Muscle of arm (tissue), 12 donors: ENCODE measurements around the gene RPL31. TPM values are rescaled to one million over a fixed set of nuclear protein-coding genes. Genes with fewer than 3 reads are reported as not detected.

Source experiments
- DNase-seq: peaks from one replicate; pipeline ENCODE4 v3.0.0-alpha.2; 2013
- polyA plus RNA-seq, 12 donors: library from polyadenylated mRNA; unstranded; fragments of 120-200 nt; gene quantifications; one replicate each; pipeline ENCODE4 v1.2.1, GENCODE V29; 2013; ENCODE audit not compliant: insufficient read length in 12 of 12

The RPL31 gene
- polyA plus RNA-seq, 12 donors: 2,083 to 3,992 (median 3,612) TPM; not detected in 1

DNA sequence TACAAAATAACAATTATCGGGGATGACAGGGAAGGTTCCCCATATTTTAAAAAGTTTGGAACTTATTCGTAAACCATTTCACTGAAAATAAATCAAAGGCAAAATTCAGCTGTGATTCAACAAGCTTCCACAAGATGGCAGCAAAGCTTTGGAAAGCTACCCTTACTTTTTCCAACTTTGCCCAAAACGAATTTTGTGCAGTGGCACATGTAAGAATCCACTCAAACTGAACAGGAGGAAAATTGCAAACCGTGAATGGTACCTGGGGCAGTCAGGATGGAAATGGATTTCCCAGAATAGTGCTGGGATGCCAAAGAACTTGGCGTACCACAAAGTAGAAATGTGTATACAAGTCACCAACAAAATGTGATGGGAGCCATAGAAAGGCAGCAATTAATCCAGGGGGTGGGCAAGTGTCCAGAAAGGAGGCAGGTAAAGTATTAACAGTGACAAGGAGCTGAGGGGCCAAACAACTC, 10.7 kb downstream of the RPL31 start:
- peak; percentile 59 for DNase-seq

DNA sequence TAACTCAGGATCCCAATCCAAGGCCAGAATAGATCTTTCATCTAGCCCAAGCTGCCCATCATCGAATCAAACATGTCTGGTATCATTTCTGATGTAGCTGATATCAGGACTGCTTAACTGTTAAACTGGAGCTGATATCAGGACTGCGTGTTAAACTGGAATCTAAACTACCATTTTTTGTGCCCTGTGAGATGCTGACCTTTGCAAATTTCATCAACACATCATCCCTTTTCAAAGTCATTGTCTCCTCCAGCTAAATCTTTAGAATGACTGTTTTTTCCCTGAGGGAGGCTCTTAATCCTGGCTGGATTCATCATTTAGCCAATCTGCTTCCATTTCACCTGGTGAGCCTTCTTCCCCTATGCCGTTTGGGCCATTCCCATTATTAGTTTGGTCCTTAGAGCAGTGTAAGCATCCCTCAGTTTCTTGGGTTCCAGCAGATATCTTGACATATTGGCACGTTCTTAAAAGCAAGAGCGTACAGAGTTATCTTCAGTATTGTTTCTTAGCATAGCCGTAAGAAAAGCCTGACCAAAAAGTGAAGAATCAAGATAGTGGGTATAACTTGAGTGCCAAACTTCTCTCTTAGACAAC, 12.3 kb downstream of the RPL31 start:
- DNase-seq: no peak

GRCh38 chr2:101017371-101017770, 15.3 kb downstream of the RPL31 start:
- no peak for DNase-seq

GRCh38 chr2:101018934-101019333, 16.8 kb downstream of the RPL31 start:
- no peak for DNase-seq

GRCh38 chr2:101022221-101022620, 20.1 kb downstream of the RPL31 start:
- no peak for DNase-seq

DNA sequence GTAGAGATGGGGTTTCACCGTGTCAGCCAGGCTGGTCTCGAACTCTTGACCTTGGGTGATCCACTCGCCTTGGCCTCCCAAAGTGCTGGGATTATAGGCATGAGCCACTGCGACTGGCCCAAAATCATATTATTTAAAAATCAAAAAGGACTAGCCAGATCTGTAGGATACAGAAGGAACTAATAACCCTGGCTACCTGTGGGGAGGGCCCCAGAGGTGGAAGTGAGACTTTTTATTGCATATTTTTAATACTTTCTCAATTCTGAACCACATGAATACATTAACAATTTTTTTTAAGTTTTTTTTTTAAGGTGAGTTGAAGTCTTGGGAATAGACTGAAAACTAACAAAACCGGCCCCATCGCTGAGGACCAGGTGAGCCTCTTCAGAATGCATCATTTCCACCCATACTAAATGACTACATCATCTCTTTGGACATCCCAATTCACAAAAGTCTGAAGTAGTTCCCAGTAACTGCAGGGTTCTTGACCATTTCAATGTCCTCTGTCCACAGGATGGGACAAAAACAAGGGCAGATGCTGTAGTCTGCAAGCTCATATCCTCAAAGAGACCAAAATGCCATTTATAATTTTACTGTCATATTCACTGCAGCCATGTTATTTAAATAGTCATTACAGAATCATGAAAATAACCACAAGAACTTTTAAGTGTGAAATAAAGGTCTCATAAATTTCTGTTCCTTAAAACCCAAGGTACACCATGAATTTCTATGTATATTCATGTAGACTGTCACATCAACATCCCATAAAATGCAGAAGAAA, 21.4 kb downstream of the RPL31 start:
- DNase-seq: no peak

DNA sequence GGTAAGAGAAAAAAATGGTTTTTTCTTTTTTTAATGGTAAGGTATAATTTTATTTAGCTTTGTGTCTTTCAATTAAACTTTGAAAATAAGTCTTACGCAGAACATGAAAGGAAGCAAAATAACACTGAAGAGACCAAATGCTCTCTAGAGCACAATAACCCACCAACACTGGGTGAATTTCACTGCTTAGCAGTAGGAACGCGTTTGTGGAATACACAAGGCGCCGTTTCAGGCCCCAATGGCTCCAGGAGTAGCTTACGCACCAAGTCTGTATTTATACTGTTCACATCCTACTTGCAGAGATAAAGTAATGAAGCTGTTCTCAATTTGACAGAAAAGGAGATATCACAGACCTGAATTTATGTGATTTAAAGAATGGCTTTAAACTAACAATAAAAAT, 23.5 kb downstream of the RPL31 start:
- no peak for DNase-seq

DNA sequence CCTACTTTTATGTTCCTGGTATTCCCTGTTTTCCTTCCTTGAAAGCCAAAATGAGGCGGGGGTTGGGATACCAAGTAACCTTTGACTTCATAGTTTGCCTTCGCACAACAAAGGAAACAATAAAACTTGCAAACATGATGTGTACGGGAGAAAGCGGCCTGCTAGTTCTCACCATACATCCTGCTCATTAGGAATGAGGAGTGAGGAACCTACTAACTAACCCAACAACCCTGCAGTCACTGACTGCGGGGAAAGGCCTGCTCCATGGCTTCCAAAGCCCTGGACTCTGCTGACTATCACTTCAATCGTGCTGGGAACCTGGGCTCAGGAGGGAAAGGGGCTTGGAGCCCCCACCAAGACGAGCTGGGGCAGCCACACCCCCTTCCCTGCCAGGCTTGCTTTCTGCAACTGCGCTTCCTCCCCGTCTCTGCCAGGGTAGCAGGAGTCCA, 24.2 kb downstream of the RPL31 start:
- no peak for DNase-seq

DNA sequence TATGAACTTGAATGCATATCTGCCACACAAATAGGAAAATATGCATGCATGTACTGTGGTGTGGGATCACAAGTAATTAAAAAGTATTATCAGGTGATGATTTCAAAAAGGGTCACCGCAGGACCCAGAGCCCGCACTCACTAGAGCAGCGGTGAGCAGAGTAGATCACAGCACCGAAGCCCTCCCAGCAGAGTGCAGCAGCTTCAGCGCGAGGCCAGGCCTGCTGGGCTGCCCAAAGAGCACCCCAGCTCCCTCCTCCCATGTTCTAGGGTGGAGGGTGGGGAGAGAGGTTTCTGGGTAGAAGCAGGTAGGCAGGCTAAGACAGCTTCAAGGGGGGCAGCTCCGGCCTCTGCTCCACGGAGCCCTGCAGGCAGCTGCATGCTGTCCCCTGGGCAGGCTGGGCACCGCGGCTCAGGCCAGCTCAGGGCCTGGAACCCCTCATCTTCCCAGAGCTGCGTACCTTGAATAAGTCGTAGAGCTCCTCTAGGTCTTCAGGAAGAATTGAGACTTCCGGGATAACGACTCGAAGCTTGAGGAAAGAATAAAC, 24.9 kb downstream of the RPL31 start:
- DNase-seq: no peak

DNA sequence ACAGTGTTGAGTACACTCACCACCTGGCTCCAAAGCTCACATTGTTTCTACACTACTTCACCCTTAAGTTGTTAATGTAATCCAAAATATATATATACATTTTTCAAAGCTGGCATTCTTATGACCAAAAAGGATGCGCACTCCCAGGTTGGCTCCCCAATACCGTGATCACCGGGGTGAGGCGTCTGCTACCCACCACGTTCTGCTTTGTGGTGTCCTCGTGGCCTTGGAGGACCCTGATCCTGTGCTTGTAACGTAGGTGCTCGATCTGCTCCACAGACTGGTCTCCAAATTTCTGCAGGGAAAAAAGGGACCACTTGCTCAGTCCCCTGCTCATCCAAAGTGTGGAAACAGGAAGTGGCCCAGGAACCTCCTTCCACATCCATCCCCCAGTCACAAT, 25.8 kb downstream of the RPL31 start:
- no peak for DNase-seq

DNA sequence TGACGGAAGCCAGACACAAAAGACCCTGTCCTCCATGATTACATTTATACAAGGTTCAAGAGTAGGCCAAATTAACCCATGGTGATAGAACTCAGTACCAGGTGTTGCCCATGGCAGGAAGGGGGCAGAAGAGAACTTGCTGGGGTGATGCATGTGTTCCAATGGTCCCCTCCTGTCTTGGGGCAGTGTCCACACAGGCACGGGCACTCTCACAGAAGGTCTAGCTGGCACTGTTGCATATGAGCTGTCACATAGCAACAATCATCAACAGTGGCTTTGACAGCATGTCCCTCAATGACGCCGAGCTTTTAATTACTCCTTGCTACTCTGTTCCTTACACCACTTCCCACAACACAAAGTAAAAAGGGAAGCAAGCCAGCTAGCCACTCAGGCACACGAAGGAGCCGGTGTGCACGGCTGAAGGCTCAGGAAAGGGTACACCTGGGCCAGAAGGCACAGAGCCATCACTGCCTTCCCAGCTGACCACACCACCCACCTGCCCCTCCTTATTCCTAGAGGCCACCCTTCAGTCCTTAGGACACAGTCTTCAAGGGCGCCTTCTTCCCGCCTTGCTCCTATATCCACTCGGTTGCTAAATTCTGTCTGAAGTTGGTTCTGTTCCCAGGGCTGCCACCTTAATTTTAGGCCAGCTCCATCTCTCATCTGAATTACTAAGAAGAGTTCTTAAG, 28.9 kb downstream of the RPL31 start:
- no peak for DNase-seq

GRCh38 chr2:101032084-101032776, 30.1 kb downstream of the RPL31 start:
- no peak for DNase-seq

GRCh38 chr2:101036562-101036961, 34.5 kb downstream of the RPL31 start:
- DNase-seq: peak; percentile 19

- DNase-seq: no peak
These were observed 35.2 kb downstream of the RPL31 start for GRCh38 chr2:101037161-101037755.

DNA sequence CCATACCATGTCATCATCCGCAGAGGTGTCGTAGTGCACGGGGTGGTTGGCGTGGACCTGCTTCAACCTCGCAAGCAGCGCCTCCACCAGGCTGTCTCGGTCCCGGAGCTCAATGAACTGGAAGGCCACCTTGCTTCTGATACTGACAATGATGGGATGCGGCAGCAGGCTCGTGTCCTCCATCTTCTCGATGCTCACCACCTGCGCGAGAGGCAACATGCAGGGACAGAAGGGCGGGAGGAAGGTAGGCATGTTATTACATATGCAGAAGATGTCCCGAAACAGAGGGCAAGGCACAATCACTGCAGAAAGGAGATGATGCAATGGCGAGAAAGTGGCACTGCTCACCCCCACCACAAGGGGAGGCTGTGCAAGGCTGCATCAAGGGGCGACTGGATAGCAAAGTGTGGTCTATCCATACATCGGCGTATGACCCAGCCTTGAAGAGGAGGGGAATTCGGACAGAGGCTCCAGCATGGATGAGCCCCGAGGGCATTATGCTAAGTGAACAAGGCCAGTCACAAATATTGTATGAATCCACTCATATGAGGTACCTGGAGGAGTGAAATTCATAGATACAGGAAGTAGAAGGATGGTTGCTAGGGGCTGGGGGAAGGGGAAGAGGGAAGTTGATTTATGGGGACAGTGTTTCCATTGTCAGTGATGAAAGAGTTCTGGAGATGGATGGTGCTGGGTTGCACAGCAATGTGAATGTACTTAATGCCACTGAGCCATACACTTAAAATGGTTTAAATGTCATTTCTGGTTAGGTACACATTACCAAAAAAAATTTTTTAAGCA, 36.6 kb downstream of the RPL31 start:
- DNase-seq: no peak

DNA sequence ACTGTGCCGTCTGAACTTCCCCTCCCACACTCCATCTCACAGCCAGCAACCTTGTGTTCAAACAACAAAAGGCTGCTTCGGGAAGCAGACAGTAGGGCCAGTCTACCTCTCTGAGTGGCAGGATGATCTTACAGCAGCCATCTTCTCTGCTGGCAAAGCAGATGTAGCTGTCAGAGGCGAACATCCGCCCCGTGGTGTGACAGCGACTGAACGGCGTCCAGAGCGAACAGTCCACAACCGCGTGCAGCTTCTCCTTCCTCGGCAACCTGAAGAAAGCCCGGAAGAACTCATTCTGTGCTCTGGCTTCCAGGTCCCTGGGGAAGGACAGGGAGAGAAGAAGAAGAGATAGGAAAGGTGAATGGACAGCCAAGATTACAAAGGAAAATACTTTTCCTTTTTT, 38.0 kb downstream of the RPL31 start:
- no peak for DNase-seq

- no peak for DNase-seq
These were observed 38.7 kb downstream of the RPL31 start for GRCh38 chr2:101040761-101041160.

DNA sequence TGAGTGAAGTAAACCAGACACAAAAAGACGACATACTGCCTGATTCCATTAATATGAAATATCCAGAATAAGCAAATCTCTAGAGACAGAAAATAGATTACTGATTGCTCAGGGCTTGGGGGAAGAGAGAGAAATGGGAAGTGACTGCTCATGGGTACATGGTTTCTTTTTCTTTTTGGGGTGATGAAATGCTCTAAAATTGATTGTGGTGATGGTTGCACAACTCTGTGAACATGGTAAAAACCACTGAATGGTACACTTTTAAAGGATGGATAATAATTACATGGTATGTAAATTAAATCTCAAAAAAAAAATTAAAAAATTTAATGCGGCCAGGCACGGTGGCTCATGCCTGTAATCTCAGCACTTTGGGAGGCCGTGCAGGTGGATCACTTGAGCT, 39.3 kb downstream of the RPL31 start:
- DNase-seq: no peak

- no peak for DNase-seq
These were observed 43.2 kb downstream of the RPL31 start for GRCh38 chr2:101045330-101045729.

GRCh38 chr2:101047075-101047766, 45.1 kb downstream of the RPL31 start:
- no peak for DNase-seq
